HepG2 (cell line): ENCODE data around the gene NAA38. TPM values are rescaled to one million over a fixed set of nuclear protein-coding genes. Genes with fewer than 3 reads are reported as not detected.
A peak's percentile ranks its signal among the peaks of the same experiment; 100 is the strongest.

Experiments used
- ATAD3A ChIP-seq: sonication (generic); formaldehyde crosslinking; IDR thresholded peaks from 2 replicates; pipeline ENCODE4 v1.4.0; 2020; ENCODE audit warnings: missing genetic modification reagents
- ATF4 ChIP-seq, 2 experiments: fragments of 450-650 bp in 1 of 2; sonication (generic) in 1 of 2; formaldehyde crosslinking; IDR thresholded peaks; 2 replicates each; pipeline versions ENCODE4 v1.5.0 to v1.8.0; 2020 to 2022; ENCODE audit warnings: mild to moderate bottlenecking in 1 of 2, missing genetic modification reagents in 1 of 2
- CCDC6 ChIP-seq: sonication (generic); formaldehyde crosslinking; IDR thresholded peaks from 2 replicates; pipeline ENCODE4 v1.8.1; 2022; ENCODE audit warnings: mild to moderate bottlenecking, missing genetic modification reagents, moderate library complexity
- CHD2 ChIP-seq: IDR thresholded peaks from 2 replicates; pipeline ENCODE4 v1.6.1; 2011; ENCODE audit warnings: low read depth, low read length, improper control_type of control experiment
- DPF2 ChIP-seq: sonication (generic); formaldehyde crosslinking; IDR thresholded peaks from 2 replicates; pipeline ENCODE4 v1.4.0; 2020; ENCODE audit warnings: mild to moderate bottlenecking, low read depth, missing genetic modification reagents, borderline replicate concordance
- ELK4 ChIP-seq: sonication (generic); formaldehyde crosslinking; IDR thresholded peaks from 2 replicates; pipeline ENCODE4 v1.9.0; 2021; ENCODE audit warnings: missing genetic modification reagents, borderline replicate concordance
- FOXK2 ChIP-seq: fragments of 450-650 bp; IDR thresholded peaks from 2 replicates; pipeline ENCODE4 v1.6.1; 2016
- KDM1A ChIP-seq: IDR thresholded peaks from 2 replicates; pipeline ENCODE4 v1.6.1; 2016; ENCODE audit warnings: missing compliant biosample characterization
- KLF12 ChIP-seq: sonication (generic); formaldehyde crosslinking; IDR thresholded peaks from 2 replicates; pipeline ENCODE4 v1.4.0; 2020; ENCODE audit warnings: missing genetic modification reagents, borderline replicate concordance
- LBX2 ChIP-seq: sonication (generic); formaldehyde crosslinking; IDR thresholded peaks from 2 replicates; pipeline ENCODE4 v1.5.0; 2020; ENCODE audit warnings: missing genetic modification reagents, mild to moderate bottlenecking, borderline replicate concordance
- MYNN ChIP-seq: sonication (generic); formaldehyde crosslinking; IDR thresholded peaks from 2 replicates; pipeline ENCODE4 v1.4.0; 2020; ENCODE audit warnings: mild to moderate bottlenecking, low read depth, missing genetic modification reagents
- RBFOX2 ChIP-seq: fragments of 200-400 bp; formaldehyde crosslinking; IDR thresholded peaks from 2 replicates; pipeline ENCODE4 v1.6.1; 2017; ENCODE audit warnings: low read depth, mild to moderate bottlenecking, low read length
- REXO4 ChIP-seq: sonication (generic); formaldehyde crosslinking; IDR thresholded peaks from 2 replicates; pipeline ENCODE4 v1.8.0; 2022; ENCODE audit warnings: missing genetic modification reagents, mild to moderate bottlenecking, borderline replicate concordance
- ZFP41 ChIP-seq: sonication (generic); formaldehyde crosslinking; IDR thresholded peaks from 2 replicates; pipeline ENCODE4 v1.4.0; 2020; ENCODE audit warnings: mild to moderate bottlenecking, missing genetic modification reagents, borderline replicate concordance
- ZMYM4 ChIP-seq: sonication (generic); formaldehyde crosslinking; IDR thresholded peaks from 2 replicates; pipeline ENCODE4 v1.8.1; 2023; ENCODE audit warnings: mild to moderate bottlenecking, missing genetic modification reagents
- ZNF124 ChIP-seq: sonication (generic); formaldehyde crosslinking; IDR thresholded peaks from 2 replicates; pipeline ENCODE4 v1.4.0; 2020; ENCODE audit warnings: missing genetic modification reagents
- ZNF142 ChIP-seq: sonication (generic); formaldehyde crosslinking; IDR thresholded peaks from 2 replicates; pipeline ENCODE4 v1.4.0; 2020; ENCODE audit warnings: missing genetic modification reagents
- ZNF432 ChIP-seq: sonication (generic); formaldehyde crosslinking; IDR thresholded peaks from 2 replicates; pipeline ENCODE4 v1.5.0; 2020; ENCODE audit warnings: missing genetic modification reagents, mild to moderate bottlenecking, borderline replicate concordance
- ZNF777 ChIP-seq: sonication (generic); formaldehyde crosslinking; IDR thresholded peaks from 2 replicates; pipeline ENCODE4 v1.4.0; 2020; ENCODE audit warnings: missing genetic modification reagents
- ZNF781 ChIP-seq: sonication (generic); formaldehyde crosslinking; IDR thresholded peaks from 2 replicates; pipeline ENCODE4 v1.5.1; 2020; ENCODE audit warnings: borderline replicate concordance, mild to moderate bottlenecking, missing genetic modification reagents; ENCODE audit errors: not compliant biosample characterization
- ZSCAN29 ChIP-seq: sonication (generic); formaldehyde crosslinking; conservative IDR thresholded peaks from 2 replicates; pipeline ENCODE4 v1.4.0; 2020; ENCODE audit warnings: mild to moderate bottlenecking, missing genetic modification reagents
- polyA plus RNA-seq, 8 experiments: library from polyadenylated mRNA; depleted of rRNA in 3 of 8; stranded (reverse) in 7 of 8; unstranded in 1 of 8; fragments of >200 nt; fragmentation: Illumina TruSeq in 4 of 8; extraction: Trizol in 4 of 8; gene quantifications; 2 replicates each; pipeline versions ENCODE4 v1.2.1 to v1.2.3, GENCODE V29; 2011 to 2016; ENCODE audit warnings: low read depth in 4 of 8, missing spikeins in 1 of 8, mixed read lengths in 1 of 8; ENCODE audit not compliant: insufficient read depth in 1 of 8
- total RNA-seq, 5 experiments: library from RNA; depleted of rRNA; stranded (reverse); fragments of >200 nt; fragmentation: Illumina TruSeq; extraction: Trizol; gene quantifications; 2 replicates each; pipeline ENCODE4 v1.2.3, GENCODE V29; 2016; ENCODE audit warnings: low read depth in 1 of 5

The NAA38 gene
- total and polyA plus RNA-seq, 2 of the 13 experiments (the other 11 are each of a cell fraction or from before 2014, with no cell fraction given), result 46.9 to 91.6 TPM

- TF ChIP-seq ZNF781, result no peak
- TF ChIP-seq KLF12 (CRISPR knock-in tag), result no peak
- no peak for TF ChIP-seq FOXK2
- TF ChIP-seq ZNF142 (CRISPR knock-in tag), result no peak
- no peak for TF ChIP-seq ELK4 (CRISPR knock-in tag)
- TF ChIP-seq MYNN (CRISPR knock-in tag), result no peak
- no peak for TF ChIP-seq ZNF432 (CRISPR knock-in tag)
- TF ChIP-seq CCDC6 (CRISPR knock-in tag), result no peak
- TF ChIP-seq RBFOX2, result no peak
- TF ChIP-seq ZFP41 (CRISPR knock-in tag), result no peak
- TF ChIP-seq KDM1A (CRISPR knock-in tag), result no peak
- TF ChIP-seq ATF4 (CRISPR knock-in tag; IDR thresholded peaks at IDR 0.05), result no peak
- no peak for TF ChIP-seq LBX2
- no peak for TF ChIP-seq REXO4 (CRISPR knock-in tag)
- no peak for TF ChIP-seq ZNF124 (CRISPR knock-in tag)
- 0 out of 2 replicates have a peak, but pooled peaks have one; percentile 45 for TF ChIP-seq ZSCAN29
- peak; percentile 54; the same call in 1 of the 2 replicates for TF ChIP-seq ZMYM4 (CRISPR knock-in tag)
- peak; percentile 78 for TF ChIP-seq CHD2
- no peak for TF ChIP-seq DPF2 (CRISPR knock-in tag)
- TF ChIP-seq ATAD3A (CRISPR knock-in tag), result 0 out of 2 replicates have a peak, but pooled peaks have one; percentile 14
- TF ChIP-seq ZNF777 (CRISPR knock-in tag), result no peak; the same call in 1 of the 2 replicates
Observed at GRCh38 chr17:7834957-7835813, 22.2 kb downstream of the NAA38 start (continued).
